NCI-H146 (cell line): ENCODE results near the gene DAPK2.
A peak's percentile ranks its signal among the peaks of the same experiment; 100 is the strongest.

Source experiments
- DNase-seq: peaks from one replicate; lab custom pipeline; 2025; lab: John Stamatoyannopoulos, UW

Gene DAPK2

GRCh38 chr15:63893866-63894661, 152.2 kb downstream of the DAPK2 start:
- DNase-seq, result no peak

DNA sequence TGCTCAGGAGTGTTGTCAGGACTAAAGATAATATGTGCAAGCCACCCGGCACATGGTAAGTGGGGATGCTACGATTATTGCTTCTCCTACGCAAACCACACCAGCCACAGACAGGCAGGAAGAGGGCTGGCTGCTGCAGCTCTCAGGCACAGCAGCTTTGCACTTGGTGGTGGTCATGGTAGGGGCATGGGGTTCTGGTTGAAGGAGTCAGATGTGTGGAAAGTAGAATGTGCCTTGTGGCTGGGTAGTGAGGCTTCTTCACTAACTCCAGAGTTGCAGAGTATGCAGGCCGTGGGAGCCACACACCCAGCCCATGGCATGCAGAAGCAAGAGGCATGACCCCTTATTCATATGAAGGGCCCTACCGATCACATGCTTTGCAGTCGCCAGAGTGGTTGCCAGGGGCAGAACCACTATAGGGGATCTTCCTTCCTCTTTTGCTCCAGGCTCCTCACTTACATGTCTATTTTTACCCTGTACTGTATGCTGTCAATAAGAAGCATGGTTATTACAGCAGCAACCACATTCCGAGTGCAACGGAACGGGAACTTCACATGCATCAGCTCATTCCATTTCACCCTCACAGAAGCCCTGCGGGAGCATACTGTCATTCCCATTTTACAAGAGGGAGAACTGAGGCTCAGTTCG, 153.4 kb downstream of the DAPK2 start:
- DNase-seq, result no peak

- DNase-seq, result no peak
Measured at GRCh38 chr15:63891768-63892133, 154.5 kb downstream of the DAPK2 start.

- DNase-seq, result peak; percentile 58
Measured at GRCh38 chr15:63891079-63891767, 155.1 kb downstream of the DAPK2 start.

DNA sequence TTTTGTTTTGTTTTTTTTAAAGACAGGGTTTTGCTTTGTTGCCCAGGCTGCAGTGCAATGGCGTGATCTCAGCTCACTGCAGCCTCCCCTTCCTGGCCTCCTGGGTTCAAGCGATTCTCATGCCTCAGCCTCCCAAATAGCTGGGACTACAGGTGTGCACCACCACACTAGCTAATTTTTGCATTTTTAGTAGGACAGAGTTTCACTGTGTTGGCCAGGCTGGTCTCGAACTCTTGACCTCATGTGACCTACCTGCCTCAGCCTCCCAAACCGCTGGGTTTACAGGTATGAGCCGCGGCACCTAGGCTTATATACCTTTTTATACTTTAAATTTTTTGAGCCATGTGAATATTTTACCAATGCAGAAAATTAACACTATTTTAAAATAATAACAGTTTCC, 155.7 kb downstream of the DAPK2 start:
- DNase-seq, result no peak

- DNase-seq, result no peak
Measured at GRCh38 chr15:63889831-63890230, 156.5 kb downstream of the DAPK2 start.

DNA sequence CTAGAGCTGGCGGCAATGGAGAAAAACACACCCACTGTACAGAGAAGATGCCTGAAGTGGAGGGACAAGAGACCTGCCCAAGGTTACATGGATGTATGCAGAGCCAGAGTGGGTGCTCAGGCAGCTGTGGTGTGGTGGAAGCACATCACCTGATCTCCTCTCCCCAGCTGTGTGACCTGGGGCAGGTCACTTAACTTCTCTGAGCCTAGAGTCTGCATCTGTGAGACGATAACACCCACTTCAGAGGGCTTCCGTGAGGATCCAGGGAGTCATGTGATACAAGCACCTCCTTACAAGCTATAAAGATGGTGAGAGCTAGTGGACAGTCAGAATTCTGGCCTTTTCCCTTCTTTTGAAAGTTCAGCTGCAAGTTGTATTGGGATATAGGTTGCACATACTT, 157.5 kb downstream of the DAPK2 start:
- DNase-seq, result no peak

DNA sequence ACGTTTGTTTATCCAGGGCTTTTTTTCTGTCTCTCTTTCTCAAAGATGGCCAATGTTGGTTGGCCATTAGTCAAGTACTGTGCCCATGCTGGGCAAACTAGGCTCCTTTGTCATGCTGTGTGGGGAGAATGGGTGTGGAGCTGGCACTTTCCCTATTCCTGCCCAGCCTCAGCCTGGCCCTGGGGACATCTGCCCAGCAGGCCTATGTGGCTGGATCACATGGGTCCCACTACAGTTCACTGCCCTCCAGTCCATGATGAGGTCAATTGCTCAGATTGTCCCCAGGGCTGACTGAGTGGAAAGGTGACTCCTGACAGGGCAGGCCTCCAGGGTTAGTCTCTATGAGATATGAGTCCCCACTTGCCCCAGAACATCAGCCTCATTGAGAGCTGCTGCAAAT, 158.1 kb downstream of the DAPK2 start:
- no peak for DNase-seq

DNA sequence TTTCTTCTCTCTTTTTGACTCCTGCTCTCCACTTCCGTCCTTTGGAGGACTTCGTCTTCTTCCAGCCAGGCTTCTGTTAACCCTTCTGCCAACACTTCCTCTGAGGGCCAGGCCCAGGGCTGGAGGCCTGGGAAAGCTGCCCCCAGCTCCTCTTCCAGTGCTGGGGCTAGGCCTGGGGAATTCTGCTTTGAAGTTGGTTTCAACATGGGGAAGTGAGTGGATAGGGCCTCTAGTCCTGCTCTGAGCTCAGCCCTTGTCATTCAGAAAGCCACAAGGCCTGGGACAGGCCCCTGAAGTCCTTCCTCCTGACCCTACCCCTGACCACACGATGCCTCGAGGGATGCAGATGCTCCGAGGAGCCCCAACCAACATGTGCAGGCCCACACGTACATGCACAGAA, 158.7 kb downstream of the DAPK2 start:
- DNase-seq, result no peak

DNA sequence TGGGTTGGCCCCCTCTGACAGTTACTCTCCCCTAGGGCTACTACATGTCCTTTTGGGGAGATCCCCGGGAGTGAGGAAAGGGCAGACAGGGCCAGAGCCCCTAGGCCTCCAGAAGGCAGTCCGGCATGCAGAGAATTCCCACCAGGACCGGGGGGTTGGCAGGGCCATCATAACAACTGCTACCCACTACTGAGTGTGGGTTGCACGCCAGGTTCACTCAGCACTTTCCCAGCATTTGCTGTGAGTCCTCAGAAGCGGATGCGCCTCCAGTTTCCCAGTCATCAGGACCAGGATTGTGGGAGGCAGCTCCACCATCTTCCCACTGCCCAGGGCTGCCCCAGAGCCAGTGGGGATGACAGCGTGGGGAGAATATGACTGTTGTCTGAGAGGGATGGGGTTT, 161.3 kb downstream of the DAPK2 start:
- no peak for DNase-seq

GRCh38 chr15:63881431-63881830, 164.9 kb downstream of the DAPK2 start:
- no peak for DNase-seq

DNA sequence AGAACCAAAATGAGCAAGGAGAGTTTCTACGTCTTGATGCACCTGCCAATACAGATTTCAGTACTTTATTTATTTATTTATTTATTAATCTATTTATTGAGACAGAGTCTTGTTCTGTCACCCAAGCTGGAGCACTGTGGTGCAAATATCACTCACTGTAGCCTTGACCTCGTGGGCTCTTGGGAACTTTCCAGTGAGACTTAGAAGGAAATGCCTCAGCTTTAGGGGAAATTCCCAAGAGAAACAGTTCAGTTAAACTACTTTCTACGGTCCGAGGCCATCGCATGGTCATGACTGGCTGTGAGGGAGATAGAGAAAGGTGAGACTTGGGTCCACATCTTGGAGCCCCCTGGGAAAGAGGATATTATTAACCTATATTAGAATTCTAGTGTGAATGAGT, 165.5 kb downstream of the DAPK2 start:
- DNase-seq, result no peak

- no peak for DNase-seq
Measured at GRCh38 chr15:63879995-63880394, 166.3 kb downstream of the DAPK2 start.

GRCh38 chr15:63879211-63879610, 167.1 kb downstream of the DAPK2 start:
- DNase-seq, result no peak

DNA sequence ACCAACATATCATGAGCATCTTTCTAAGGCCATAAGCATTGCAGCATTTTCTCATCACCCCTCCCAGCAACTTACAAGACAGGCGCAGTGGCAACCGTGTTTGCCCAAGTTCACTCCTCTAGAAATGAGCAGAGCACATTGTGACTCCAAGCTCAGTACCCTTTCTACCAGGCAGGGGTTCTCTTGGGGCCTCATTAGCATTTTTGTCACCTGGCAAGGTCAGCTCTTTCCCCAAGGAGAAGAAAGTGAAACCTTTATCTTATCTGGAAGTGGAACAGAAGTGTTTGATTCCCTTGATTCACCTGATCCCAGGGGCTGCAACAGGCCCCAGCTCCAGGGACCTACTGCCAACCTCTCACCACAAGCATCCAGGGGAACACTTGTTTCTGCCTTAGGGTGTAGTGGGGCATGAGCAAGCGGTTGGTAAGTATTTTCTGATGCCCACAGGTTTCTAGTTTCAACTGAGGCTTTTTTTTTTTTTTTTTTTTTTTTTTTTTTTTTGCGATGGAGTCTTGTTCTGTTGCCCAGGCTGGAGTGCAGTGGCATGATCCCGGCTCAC, 168.5 kb downstream of the DAPK2 start:
- no peak for DNase-seq

- DNase-seq, result no peak
Measured at GRCh38 chr15:63876085-63876662, 170.1 kb downstream of the DAPK2 start.

DNA sequence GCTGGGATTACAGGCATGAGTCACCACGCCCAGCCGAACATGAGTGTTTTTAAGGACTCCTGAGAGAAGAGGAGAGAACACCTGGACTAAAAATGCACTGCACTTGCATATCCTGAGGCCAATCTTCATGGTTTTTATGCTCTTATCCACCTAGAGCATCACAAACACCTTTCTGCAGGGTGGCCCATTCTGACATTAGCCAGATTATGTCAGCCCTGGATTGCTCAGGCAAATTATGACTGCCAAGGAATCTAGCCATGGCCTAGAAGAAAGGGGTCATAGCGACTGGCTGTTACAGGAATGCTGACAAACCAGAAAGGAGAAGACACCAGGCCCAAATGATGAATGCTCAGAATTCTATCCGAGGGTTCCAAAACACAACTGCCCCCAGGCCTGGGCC, 171.7 kb downstream of the DAPK2 start:
- DNase-seq, result no peak

- no peak for DNase-seq
Measured at GRCh38 chr15:63872759-63873510, 173.3 kb downstream of the DAPK2 start.

GRCh38 chr15:63870487-63871209, 175.6 kb downstream of the DAPK2 start:
- no peak for DNase-seq

DNA sequence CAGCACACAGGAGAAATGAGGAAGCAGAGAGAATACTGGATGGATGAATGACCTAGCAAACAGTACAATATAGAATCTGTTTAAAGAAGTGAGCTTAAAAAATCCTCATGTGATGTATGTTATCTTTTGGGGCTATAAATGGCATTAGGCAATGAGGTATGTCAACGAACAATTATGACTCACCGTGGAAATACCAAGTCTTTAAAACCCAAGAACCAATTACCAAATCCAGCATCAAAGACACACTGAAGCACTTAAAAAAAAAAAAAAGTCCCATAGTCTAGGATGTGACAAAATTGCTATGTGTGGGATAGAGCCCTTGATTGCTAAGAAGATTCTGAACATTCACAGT, 176.3 kb downstream of the DAPK2 start:
- DNase-seq, result no peak

GRCh38 chr15:63869371-63870042, 176.8 kb downstream of the DAPK2 start:
- no peak for DNase-seq
